Epithelial cell of alveolus of lung (primary cell): Measurements from ENCODE around the gene FANK1. TPM values are rescaled to one million over a fixed set of nuclear protein-coding genes. Genes with fewer than 3 reads are reported as not detected.

Experiments
- total RNA-seq: library from RNA; depleted of rRNA; stranded (reverse); fragments of >200 nt; gene quantifications from 2 replicates; pipeline ENCODE4 v1.2.1, GENCODE V29; 2015

Gene FANK1, protein sequence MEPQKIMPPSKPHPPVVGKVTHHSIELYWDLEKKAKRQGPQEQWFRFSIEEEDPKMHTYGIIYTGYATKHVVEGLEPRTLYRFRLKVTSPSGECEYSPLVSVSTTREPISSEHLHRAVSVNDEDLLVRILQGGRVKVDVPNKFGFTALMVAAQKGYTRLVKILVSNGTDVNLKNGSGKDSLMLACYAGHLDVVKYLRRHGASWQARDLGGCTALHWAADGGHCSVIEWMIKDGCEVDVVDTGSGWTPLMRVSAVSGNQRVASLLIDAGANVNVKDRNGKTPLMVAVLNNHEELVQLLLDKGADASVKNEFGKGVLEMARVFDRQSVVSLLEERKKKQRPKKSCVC
- 1.3 and 3.0 TPM in 2 replicates for total RNA-seq

DNA sequence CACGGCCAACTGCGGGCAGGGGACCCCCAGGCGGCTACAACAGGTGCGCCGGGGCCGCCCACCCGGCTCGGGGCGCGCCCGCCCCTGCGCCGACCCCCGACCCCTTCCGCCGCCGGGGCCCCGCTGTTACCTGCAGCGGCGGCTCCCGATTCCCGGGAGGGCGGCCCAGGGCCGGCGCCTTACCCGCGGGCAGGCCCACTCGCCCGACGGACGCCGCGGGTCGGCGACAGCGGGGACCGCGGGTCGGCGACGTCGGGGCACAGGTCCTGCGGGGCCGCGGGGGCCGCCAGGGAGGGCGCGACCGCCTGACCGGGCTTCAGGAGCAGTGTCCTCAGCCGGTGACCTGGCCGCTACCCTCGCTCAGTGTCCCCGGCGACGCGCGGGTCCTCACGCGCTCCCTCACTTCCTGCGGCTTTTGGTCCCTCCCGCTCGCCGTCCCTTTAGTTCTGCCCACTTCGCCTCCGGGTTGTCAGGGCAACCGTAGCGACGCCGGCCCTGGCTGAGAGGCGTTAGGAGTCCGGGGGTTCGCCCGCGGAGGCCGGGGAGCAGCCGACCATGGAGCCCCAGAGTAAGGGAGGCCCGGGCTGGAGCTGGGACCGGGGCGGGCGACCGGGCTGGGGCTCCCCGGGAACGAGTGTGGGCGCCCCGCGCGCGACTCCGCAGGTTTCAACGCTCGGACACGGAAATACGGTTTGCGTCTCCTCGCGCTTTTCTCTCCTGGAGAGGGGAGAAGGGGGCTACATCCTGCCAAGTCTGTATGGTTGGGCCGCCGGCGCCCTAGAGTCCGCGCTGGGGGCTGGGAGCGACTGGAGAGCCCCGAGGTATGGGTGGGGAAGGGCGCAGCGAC, at the start of gene FANK1:
FANK1 (plus strand) TSS at position 477 of the 847 bp plus-strand sequence; CDS start at position 556, 79 bp downstream.

DNA sequence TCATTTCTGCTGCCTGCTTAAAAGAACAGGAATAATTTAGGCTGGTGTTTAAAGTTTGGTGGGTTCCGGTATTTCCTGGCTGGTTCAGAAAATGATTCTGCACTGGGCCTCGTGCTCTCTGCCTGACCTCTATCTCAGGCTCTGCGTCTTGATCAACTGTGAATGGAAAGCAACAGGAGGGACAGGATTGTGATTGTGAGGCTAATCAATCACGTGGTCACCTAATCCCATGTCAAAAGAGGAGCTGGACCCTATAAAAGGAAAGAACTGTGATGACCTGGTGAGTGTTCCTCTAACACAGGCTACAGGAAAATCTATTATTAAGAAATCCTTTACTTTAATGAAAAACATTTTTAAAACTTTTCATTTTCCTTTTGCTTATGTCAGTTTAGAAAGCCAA, 15.2 kb upstream of the FANK1 start, which contains the start of gene DHX32:
DHX32 (minus strand) TSS at position 101 of the 400 bp plus-strand sequence. CDS start 468 bp downstream, outside the sequence.

Other genes with a start within 250 kb of the FANK1 start
- gene TEX36, start 213.4 kb upstream of the FANK1 start, total RNA-seq = not detected in 2 replicates
- gene EDRF1, start 176.9 kb upstream of the FANK1 start, total RNA-seq = 12.3 and 17.6 TPM in 2 replicates
- 0.08 TPM in 1 of 2 replicates, not detected in the other for gene MMP21, start 120.7 kb upstream of the FANK1 start, total RNA-seq
- gene UROS, start 73.3 kb upstream of the FANK1 start, total RNA-seq = 35.5 and 44.2 TPM in 2 replicates
- gene BCCIP, start 73.0 kb upstream of the FANK1 start, total RNA-seq = 39.8 and 45.0 TPM in 2 replicates
- gene DHX32, start 15.3 kb upstream of the FANK1 start, total RNA-seq = 33.7 and 35.1 TPM in 2 replicates